Smooth muscle cell of the brain vasculature (primary cell): Measurements from ENCODE around the gene DUSP19.
"Not testable (repeated sequence)": the region's sequence is repeated elsewhere in the genome, so short reads cannot be mapped to it uniquely, and the experiment has no call there.

ENCODE experiments used
- DNase-seq: peaks from one replicate; pipeline ENCODE4 v3.0.0-alpha.2; 2012; ENCODE audit warnings: low read depth, low spot score

Gene DUSP19

DNA sequence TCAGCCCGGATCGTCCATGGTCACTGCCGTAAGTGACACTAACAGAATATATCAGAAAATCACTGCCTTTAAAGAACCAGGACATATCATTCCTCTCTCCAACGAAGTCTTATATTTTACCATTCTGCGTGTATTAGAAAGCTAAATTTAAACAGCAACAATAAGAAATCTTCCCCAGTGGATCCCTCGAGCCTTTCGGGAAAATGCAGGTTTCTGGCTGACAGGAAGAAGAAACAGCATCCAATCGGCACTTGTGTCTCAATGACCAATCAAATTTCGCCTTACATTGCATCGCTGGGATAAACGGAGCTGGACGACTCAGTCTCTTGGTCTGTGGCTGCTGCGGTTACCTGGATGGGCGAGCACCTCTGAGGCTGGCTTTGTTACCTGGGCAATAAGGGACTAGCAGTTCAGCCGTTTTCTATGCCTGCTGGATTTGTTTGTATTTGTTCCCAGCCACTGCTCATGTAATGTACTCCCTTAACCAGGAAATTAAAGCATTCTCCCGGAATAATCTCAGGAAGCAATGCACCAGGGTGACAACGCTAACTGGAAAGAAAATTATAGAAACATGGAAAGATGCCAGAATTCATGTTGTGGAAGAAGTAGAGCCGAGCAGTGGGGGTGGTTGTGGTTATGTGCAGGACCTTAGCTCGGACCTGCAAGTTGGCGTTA lies at the start of gene DUSP19:
DUSP19 (plus strand) TSS at position 284 of the 675 bp plus-strand sequence; CDS start at position 471, 187 bp downstream.
- peak; percentile 75 for DNase-seq

DNA sequence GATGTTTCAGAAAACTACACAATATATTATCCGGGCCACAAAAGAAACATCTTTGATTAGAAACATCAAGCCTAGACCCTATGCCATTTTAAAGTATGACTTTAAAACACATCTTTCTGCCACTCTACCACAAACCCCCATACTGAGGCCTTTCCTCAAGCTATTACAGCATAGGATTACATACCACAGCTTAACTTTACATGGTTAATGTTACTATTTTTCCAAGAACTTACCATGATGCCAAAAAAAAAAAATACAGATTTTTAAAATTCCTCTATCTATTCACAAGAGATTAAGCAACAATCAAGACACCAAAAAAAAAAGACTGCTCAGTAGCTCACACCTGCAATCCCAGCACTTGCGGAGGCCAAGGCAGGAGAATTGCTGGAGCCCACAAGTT lies 49.3 kb upstream of the DUSP19 start:
- no peak for DNase-seq

- DNase-seq, result no peak
These were observed 46.4 kb upstream of the DUSP19 start for GRCh38 chr2:183031911-183032794.

GRCh38 chr2:183033951-183034350 lies 44.6 kb upstream of the DUSP19 start:
- DNase-seq, result no peak

- DNase-seq, result no peak
These were observed 43.7 kb upstream of the DUSP19 start for GRCh38 chr2:183034806-183035205.

DNA sequence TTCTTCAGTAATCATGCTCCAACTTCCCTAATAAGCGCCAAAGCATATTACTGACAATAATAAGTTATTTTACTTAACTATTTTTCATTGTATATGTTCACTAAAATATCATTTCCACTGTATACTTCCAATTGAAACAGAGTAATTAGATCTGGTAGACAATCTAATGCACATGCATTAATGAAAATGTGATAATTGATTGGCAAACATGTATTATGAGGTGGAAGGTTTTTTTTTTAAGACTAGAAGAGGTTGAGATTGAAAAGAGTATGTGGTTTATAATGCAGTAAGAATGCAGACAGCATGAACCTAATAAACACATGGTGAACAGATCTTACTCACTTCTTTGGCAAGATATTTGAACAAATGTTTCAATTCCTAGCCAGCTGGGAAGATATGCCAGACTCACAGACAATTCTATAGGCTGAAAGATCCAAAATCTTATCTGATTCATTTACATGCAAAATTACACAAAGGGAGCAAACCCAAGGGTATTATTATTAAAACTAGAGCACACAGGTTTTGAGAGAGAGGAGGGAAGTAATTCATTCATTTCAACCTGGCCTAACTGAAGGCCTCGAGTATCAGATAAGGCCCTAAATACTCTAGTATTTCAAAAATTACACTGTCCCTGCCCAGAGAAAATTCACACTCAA lies 43.1 kb upstream of the DUSP19 start:
- no peak for DNase-seq

- DNase-seq, result no peak
These were observed 42.4 kb upstream of the DUSP19 start for GRCh38 chr2:183035954-183036669.

DNA sequence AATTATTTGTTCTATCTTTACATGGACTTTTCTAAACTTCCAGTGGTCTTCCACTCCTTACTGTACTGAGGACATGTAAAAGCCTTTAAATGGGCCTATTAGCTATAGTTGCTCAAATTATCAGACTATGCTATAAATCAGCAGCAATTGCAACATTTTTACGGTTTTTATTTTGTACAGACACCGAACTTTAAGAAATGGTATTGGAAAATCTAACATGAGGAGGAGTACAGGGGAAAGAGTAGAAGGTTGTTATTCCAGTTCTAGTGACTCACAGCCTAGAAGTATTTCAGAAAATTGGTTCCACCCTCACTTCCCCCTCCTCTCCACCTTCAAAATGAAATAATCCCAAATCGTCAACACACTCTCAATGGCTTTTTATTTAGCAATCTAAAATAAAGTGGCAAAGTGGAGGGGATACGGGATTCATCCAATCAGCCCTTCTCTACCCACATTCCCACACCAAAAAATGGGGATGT lies 41.4 kb upstream of the DUSP19 start:
- no peak for DNase-seq

DNA sequence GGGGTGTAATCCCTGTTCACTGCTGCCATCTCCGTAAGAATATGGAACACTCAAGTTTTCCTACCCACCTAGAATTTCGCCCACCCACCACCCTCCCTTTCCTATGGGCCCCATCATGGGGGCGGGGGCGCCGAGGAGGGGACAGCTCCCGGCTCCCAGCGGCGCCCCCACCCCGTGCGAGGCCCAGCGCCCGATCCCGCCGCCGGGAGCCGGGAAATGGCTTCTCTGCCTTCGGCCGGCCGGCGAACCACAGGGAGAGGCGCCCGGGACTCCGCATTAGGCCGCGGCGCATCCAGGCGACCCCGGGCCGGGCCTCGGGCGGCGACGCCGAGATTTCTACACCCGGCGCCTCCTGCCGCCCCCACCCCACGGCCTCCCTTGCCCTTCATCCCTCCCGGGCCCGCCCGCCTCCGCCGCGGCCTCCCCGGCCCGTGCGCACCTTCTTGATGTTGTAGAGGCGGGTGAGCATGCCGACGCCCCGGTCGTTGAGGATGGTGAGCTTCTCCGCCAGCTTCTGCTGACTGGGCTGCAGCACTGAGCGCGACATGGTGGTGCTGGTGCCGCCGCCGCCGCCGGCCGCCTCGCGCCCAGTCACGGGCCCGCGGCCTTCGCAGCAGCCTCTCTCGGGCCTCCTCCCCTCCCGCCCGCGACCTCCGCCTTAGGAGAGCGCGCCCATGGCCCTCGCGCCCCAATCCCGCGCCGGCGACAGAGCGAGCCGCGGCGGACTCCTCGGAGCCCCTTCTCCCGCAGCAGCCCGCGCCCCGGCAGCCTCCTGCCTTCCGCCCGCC lies 40.8 kb upstream of the DUSP19 start:
- no peak for DNase-seq

GRCh38 chr2:183038341-183039300 lies 39.9 kb upstream of the DUSP19 start, which contains the start of gene NCKAP1:
Gene NCKAP1, minus strand, starts transcription at chr2:183038457. Its CDS starts 358 bp downstream, at chr2:183038099.
- peak; percentile 65 for DNase-seq

DNA sequence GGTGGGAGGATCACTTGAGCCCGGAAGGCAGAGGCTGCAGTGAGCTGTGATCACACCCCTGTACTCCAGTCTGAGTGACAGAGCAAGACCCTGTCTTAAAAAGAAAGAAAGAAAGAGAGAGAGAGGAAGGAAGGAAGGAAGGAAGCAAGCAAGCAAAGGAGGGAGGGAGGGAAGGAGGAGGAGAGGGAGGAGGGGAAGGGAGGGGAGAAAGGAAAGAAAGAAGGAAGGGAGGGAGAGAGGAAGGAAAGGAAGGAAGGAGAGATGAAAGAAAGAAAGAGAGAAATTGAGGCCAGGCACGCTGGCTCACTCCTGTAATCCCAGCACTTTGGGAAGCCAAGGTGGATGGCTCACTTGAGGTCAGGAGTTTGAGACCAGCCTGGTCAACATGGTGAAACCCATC lies 37.9 kb upstream of the DUSP19 start:
- DNase-seq, result no peak

GRCh38 chr2:183043580-183043979 lies 35.0 kb upstream of the DUSP19 start:
- DNase-seq, result not testable (repeated sequence)

- not testable (repeated sequence) for DNase-seq
These were observed 30.9 kb upstream of the DUSP19 start for GRCh38 chr2:183047486-183048125.

- no peak for DNase-seq
These were observed 29.1 kb upstream of the DUSP19 start for GRCh38 chr2:183049420-183049819.

- DNase-seq, result no peak
These were observed 21.1 kb upstream of the DUSP19 start for GRCh38 chr2:183057333-183057985.

DNA sequence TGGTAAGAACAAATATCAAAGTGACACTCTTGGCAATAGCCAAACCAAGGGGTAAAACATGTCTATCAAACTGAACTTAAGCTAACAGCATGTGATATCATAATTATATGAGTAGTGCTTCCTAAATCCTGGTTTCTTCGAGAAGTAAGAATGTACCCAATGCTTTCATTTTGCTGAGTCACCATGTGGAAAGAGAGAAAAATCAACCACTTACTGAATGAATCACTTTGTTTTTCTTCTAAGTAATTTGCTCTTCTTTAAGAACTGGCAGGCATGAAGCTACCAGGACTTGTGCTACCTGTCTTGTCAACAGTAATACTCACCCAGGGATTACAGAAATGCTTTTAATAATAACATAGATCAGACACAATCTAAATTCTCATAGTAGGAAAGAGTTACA lies 19.0 kb upstream of the DUSP19 start:
- DNase-seq, result no peak

DNA sequence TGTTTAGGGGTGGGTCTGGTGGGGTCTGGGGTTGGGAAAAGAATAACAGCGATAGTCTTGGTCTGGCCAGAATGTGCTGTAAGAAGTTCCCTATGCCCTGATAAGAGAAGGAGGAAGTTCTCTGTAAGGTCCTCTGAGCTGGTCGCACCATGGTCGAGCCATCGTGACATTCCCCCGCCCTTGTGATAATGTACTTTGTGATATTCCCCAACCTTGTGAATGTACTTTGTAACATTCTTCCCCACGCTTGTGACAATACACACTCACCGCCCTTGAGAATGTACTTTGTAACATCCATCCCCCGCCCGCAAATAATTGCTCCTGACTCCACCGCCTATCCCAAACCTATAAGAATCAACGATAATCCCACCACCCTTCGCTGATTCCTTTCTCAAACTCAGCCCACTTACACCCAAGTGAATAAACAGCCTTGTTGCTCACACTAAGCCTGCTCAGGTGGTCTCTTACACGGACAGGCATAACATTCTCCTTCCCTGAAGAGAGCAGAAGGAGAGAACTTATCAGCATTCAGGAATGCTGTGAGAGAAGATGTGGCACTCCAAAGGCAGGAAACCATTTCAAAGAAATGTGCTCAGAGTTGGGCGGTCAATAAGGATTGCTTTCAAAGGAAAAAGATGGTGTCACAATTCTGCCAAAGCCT lies 17.8 kb upstream of the DUSP19 start:
- DNase-seq, result no peak

- no peak for DNase-seq
These were observed 15.5 kb upstream of the DUSP19 start for GRCh38 chr2:183063083-183063482.
